H1 (cell line): ENCODE results near the gene RPAP3. TPM values are rescaled to one million over a fixed set of nuclear protein-coding genes. Genes with fewer than 3 reads are reported as not detected.

Experiments
- CTCF ChIA-PET: fragments of 300-600 bp; sonication (Branson Sonifier 250); formaldehyde crosslinking; loops from one replicate; lab custom pipeline; 2021; ENCODE audit not compliant: partially characterized antibody; lab: Charles Lee
- POLR2A ChIA-PET: fragments of 300-600 bp; sonication (Branson Sonifier 250); formaldehyde crosslinking; loops from one replicate; lab custom pipeline; 2021; ENCODE audit warnings: inconsistent platforms; ENCODE audit not compliant: partially characterized antibody; lab: Charles Lee
- DNase-seq, 2 experiments: peaks; one replicate each; pipeline versions ENCODE4 v3.0.0 to v3.0.0-alpha.2; 2010 to 2022; ENCODE audit warnings: low spot score in 2 of 2, low read depth in 1 of 2, mixed read lengths in 1 of 2
- FAIRE-seq: peaks from 2 replicates; lab custom pipeline; 2011; peaks lifted over from hg19 to GRCh38; lab: Jason Lieb, UNC
- H2AFZ ChIP-seq: 2 replicates; pipeline ENCODE4 v1.8.1; 2012; ENCODE audit warnings: low read length, inconsistent platforms
- H2AK5ac ChIP-seq: 2 replicates; pipeline ENCODE4 v1.6.1; 2013; ENCODE audit warnings: low read depth, low read length
- H2BK120ac ChIP-seq: replicated peaks from 2 replicates; pipeline ENCODE3; 2013; ENCODE audit warnings: low read depth, low read length, inconsistent platforms
- H2BK12ac ChIP-seq: 2 replicates; pipeline ENCODE4 v1.6.1; 2013; ENCODE audit warnings: low read depth, low read length
- H2BK15ac ChIP-seq: 2 replicates; pipeline ENCODE4 v1.6.1; 2013; ENCODE audit warnings: low read length
- H2BK20ac ChIP-seq: 2 replicates; pipeline ENCODE4 v1.6.1; 2013; ENCODE audit warnings: low read length
- H2BK5ac ChIP-seq: 2 replicates; pipeline ENCODE4 v1.6.1; 2013; ENCODE audit warnings: low read depth, low read length
- H3K14ac ChIP-seq: 2 replicates; pipeline ENCODE4 v1.6.1; 2013; ENCODE audit warnings: inconsistent platforms; ENCODE audit not compliant: insufficient read length
- H3K18ac ChIP-seq: 2 replicates; pipeline ENCODE4 v1.6.1; 2013; ENCODE audit warnings: low read length; ENCODE audit errors: extremely low read depth
- H3K23ac ChIP-seq: 2 replicates; pipeline ENCODE4 v1.6.1; 2013; ENCODE audit warnings: inconsistent platforms; ENCODE audit not compliant: insufficient read length
- H3K23me2 ChIP-seq: 2 replicates; pipeline ENCODE4 v1.6.1; 2013; ENCODE audit warnings: low read depth, low read length
- H3K27ac ChIP-seq: 2 replicates; pipeline ENCODE4 v1.6.1; 2011; ENCODE audit warnings: low read depth, low read length, inconsistent platforms
- H3K27me3 ChIP-seq, 4 experiments: replicated peaks in 1 of 4; 1 replicate in 1 of 4; 2 replicates in 3 of 4; pipeline versions ENCODE4 v1.6.1 to v1.8.1; 2011 to 2013; ENCODE audit warnings: low read length in 3 of 4, mild to moderate bottlenecking in 3 of 4, inconsistent platforms in 2 of 4, mixed read lengths in 2 of 4, moderate library complexity in 1 of 4; ENCODE audit not compliant: control insufficient read depth in 3 of 4, insufficient read depth in 3 of 4; ENCODE audit errors: extremely low read depth in 1 of 4
- H3K36me3 ChIP-seq, 4 experiments: 2 replicates each; pipeline versions ENCODE4 v1.6.1 to v1.8.1; 2011 to 2013; ENCODE audit warnings: mild to moderate bottlenecking in 4 of 4, low read length in 3 of 4, moderate library complexity in 2 of 4, control low read depth in 1 of 4, inconsistent platforms in 1 of 4; ENCODE audit not compliant: insufficient read depth in 4 of 4, control insufficient read depth in 2 of 4
- H3K4ac ChIP-seq: replicated peaks from 2 replicates; pipeline ENCODE3; 2013; ENCODE audit warnings: low read length, low read depth, mixed read lengths, inconsistent platforms; ENCODE audit not compliant: insufficient read length
- H3K4me1 ChIP-seq, 4 experiments: replicated peaks in 1 of 4; 1 replicate in 1 of 4; 2 replicates in 3 of 4; pipeline versions ENCODE4 v1.6.1 to v1.8.1; 2011 to 2013; ENCODE audit warnings: low read length in 3 of 4, inconsistent platforms in 2 of 4, mixed read lengths in 1 of 4; ENCODE audit not compliant: insufficient read depth in 4 of 4, control insufficient read depth in 3 of 4
- H3K4me2 ChIP-seq, 2 experiments: 2 replicates each; pipeline versions ENCODE4 v1.6.1 to v1.8.1; 2011 to 2013; ENCODE audit warnings: low read depth in 2 of 2, low read length in 2 of 2, control low read depth in 1 of 2, inconsistent platforms in 1 of 2, mild to moderate bottlenecking in 1 of 2; ENCODE audit not compliant: insufficient read depth in 1 of 2
- H3K4me3 ChIP-seq, 4 experiments: fragments of 200-600, 300-600 bp in 1 of 4; sonication (generic), shearing (Covaris generic), sonication (Bioruptor Twin) in 1 of 4; 2 replicates each; pipeline versions ENCODE4 v1.5.1 to v1.8.1; 2011 to 2016; ENCODE audit warnings: low read length in 4 of 4, low read depth in 3 of 4, control low read depth in 2 of 4, inconsistent platforms in 2 of 4, mild to moderate bottlenecking in 2 of 4, mixed read lengths in 1 of 4, moderate library complexity in 1 of 4; ENCODE audit not compliant: insufficient read depth in 2 of 4; ENCODE audit errors: extremely low read depth in 1 of 4
- H3K56ac ChIP-seq: replicated peaks from 2 replicates; pipeline ENCODE3; 2013; ENCODE audit warnings: low read depth, mild to moderate bottlenecking, mixed read lengths, low read length, inconsistent platforms; ENCODE audit not compliant: insufficient read length
- H3K79me1 ChIP-seq: 2 replicates; pipeline ENCODE4 v1.6.1; 2013; ENCODE audit warnings: low read depth, low read length, control low read depth
- H3K79me2 ChIP-seq, 2 experiments: 2 replicates each; pipeline versions ENCODE4 v1.6.1 to v1.8.1; 2012 to 2013; ENCODE audit warnings: low read length in 2 of 2, mild to moderate bottlenecking in 2 of 2, inconsistent platforms in 1 of 2; ENCODE audit not compliant: insufficient read depth in 2 of 2, control insufficient read depth in 1 of 2
- H3K9ac ChIP-seq, 4 experiments: replicated peaks in 1 of 4; 1 replicate in 1 of 4; 2 replicates in 3 of 4; pipeline versions ENCODE4 v1.6.1 to v1.8.1; 2011 to 2013; ENCODE audit warnings: low read depth in 3 of 4, low read length in 3 of 4, control low read depth in 2 of 4, mild to moderate bottlenecking in 2 of 4, moderate library complexity in 2 of 4, inconsistent platforms in 1 of 4; ENCODE audit errors: extremely low read depth in 1 of 4
- H3K9me3 ChIP-seq, 2 experiments: 2 replicates each; pipeline versions ENCODE4 v1.6.1 to v1.8.1; 2012 to 2013; ENCODE audit warnings: mild to moderate bottlenecking in 2 of 2, moderate library complexity in 2 of 2, control low read depth in 1 of 2, inconsistent platforms in 1 of 2, low read depth in 1 of 2, low read length in 1 of 2, mixed read lengths in 1 of 2; ENCODE audit not compliant: insufficient read depth in 2 of 2
- H4K20me1 ChIP-seq, 2 experiments: replicated peaks in 1 of 2; 2 replicates each; pipeline versions ENCODE3 to v1.8.1; 2011 to 2013; ENCODE audit warnings: inconsistent platforms in 2 of 2, low read length in 2 of 2, mild to moderate bottlenecking in 1 of 2; ENCODE audit not compliant: insufficient read depth in 2 of 2, control insufficient read depth in 1 of 2
- H4K5ac ChIP-seq: 2 replicates; pipeline ENCODE4 v1.6.1; 2013; ENCODE audit warnings: low read length, low read depth, mixed read lengths, inconsistent platforms; ENCODE audit not compliant: insufficient read length
- H4K8ac ChIP-seq: 2 replicates; pipeline ENCODE4 v1.8.0; 2013; ENCODE audit warnings: mild to moderate bottlenecking, moderate library complexity, low read length, inconsistent platforms; ENCODE audit not compliant: insufficient read depth; ENCODE audit errors: extremely low read depth
- H4K91ac ChIP-seq: replicated peaks from 2 replicates; pipeline ENCODE3; 2013; ENCODE audit warnings: low read length, mixed read lengths, inconsistent platforms; ENCODE audit not compliant: insufficient read length
- CHD1 ChIP-seq: IDR thresholded peaks from 2 replicates; pipeline ENCODE4 v1.6.1; 2012; ENCODE audit warnings: low read depth, low read length, improper control_type of control experiment
- NRF1 ChIP-seq: IDR thresholded peaks from 2 replicates; pipeline ENCODE4 v1.6.1; 2011; ENCODE audit warnings: mild to moderate bottlenecking, low read depth, low read length, improper control_type of control experiment
- POLR2A ChIP-seq, 2 experiments: IDR thresholded peaks; 1 replicate in 1 of 2; 2 replicates in 1 of 2; pipeline ENCODE4 v1.6.1; 2011; ENCODE audit warnings: low read depth in 2 of 2, low read length in 2 of 2, mild to moderate bottlenecking in 2 of 2; ENCODE audit errors: control extremely low read depth in 1 of 2
- SIN3A ChIP-seq, 2 experiments: IDR thresholded peaks in 1 of 2; conservative IDR thresholded peaks in 1 of 2; 2 replicates each; pipeline ENCODE4 v1.6.1; 2011 to 2012; ENCODE audit warnings: low read length in 2 of 2, improper control_type of control experiment in 1 of 2, low read depth in 1 of 2, mild to moderate bottlenecking in 1 of 2
- YY1 ChIP-seq: IDR thresholded peaks from 2 replicates; pipeline ENCODE4 v1.6.1; 2011; ENCODE audit warnings: low read depth, mild to moderate bottlenecking, low read length
- WGBS, 2 experiments: shearing (Covaris generic) in 1 of 2; methylation state at CpG; one replicate each; pipeline versions ENCODE4 v1.1.6 to v1.1.7; 2013 to 2015; ENCODE audit warnings: low lambda C conversion rate in 2 of 2, mixed read lengths in 2 of 2, inconsistent platforms in 1 of 2, low coverage in 1 of 2, missing lambda C conversion rate in 1 of 2; ENCODE audit not compliant: insufficient replicate concordance in 2 of 2, insufficient coverage in 1 of 2, insufficient read length in 1 of 2; ENCODE audit errors: extremely low coverage in 1 of 2, missing lambda C conversion rate in 1 of 2; 5-methylcytosine and 5-hydroxymethylcytosine counted together
- polyA plus RNA-seq, 7 experiments: library from polyadenylated mRNA; depleted of rRNA in 3 of 7; stranded (reverse) in 5 of 7; unstranded in 2 of 7; fragments of >200 nt in 5 of 7; fragments of 200-250 nt in 2 of 7; gene quantifications; 1 replicate in 5 of 7; 2 replicates in 1 of 7; 4 replicates in 1 of 7; pipeline versions ENCODE4 v1.2.1 to v1.2.3, GENCODE V29; 2011 to 2013; ENCODE audit warnings: missing spikeins in 2 of 7, mixed read lengths in 2 of 7
- total RNA-seq: library from RNA; stranded (reverse); fragmentation: NEBNext Ultra II Directional; extraction: Animal tissue kit (Norgen Biotek cat#: 25700); gene quantifications from 2 replicates; pipeline ENCODE4 v1.2.1, GENCODE V29; 2021

The RPAP3 gene
- total and polyA plus RNA-seq, 2 of the 8 experiments (the other 6 are each of a cell fraction or from before 2014, with no cell fraction given): 6.4 to 60.5 TPM

DNA sequence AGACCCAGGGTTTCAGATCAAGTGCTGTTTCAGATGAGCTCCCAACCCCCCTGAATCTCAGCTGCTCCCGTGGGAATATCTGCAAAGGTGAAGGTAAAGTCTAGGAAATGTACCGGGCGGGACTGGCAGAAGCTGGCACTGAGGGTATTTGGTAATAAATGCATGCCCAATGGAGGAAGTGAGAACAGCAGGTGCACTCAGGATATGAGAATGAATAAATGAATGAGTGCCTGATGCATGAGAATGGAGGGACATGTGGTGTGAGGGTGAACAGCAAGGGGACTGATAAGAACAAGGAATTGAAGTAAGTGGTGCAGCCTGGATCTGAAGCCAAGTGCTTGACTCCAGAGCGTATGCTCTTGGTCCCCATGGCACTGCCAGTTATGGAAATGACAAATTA is 41.3 kb upstream of the RPAP3 start:
- Histone ChIP-seq H4K20me1 (no peaks in the 10 kb centered on the region), H3K23ac (no peak overlapping the region), H3K9ac (no peak overlapping the region), H3K27me3 (no peaks in the 10 kb centered on the region), H3K36me3 (no peaks in the 10 kb centered on the region), H3K14ac (no peak overlapping the region), H2BK20ac (no peak overlapping the region), H2BK120ac (no peak overlapping the region), H3K56ac (no peak overlapping the region), H2AK5ac (no peak overlapping the region), H3K4ac (no peak overlapping the region), H3K4me2 (no peak overlapping the region), H4K8ac (no peak overlapping the region), H4K5ac (no peak overlapping the region), H2BK12ac (no peak overlapping the region), H3K23me2 (no peaks in the 10 kb centered on the region; the same call in 1 of the 2 replicates), H3K4me3 (no peak overlapping the region), H3K4me1 (peaks cover 0 to 7% (median 2%) of the 10 kb centered on the region in 4 experiments; a peak in 3 of 7 replicates), H3K27ac (no peak overlapping the region), H2AFZ (no peak overlapping the region), H3K79me2 (no peaks in the 10 kb centered on the region), H3K79me1 (no peaks in the 10 kb centered on the region), H3K9me3 (no peaks in the 10 kb centered on the region), H3K18ac (no peak overlapping the region), H2BK5ac (no peak overlapping the region), H2BK15ac (no peak overlapping the region), H4K91ac (no peak overlapping the region)
- TF ChIP-seq NRF1: no peak
- no peak for TF ChIP-seq YY1
- TF ChIP-seq POLR2A (IDR thresholded peaks at IDR 0.05; ENCODE audit: control extremely low read depth in 1 of 2, low read depth in 2 of 2, low read length in 2 of 2): no peak
- TF ChIP-seq CHD1: no peak
- TF ChIP-seq SIN3A (conservative IDR thresholded peaks at IDR 0.05 in 1 of 2, IDR thresholded peaks at IDR 0.05 in 1 of 2; ENCODE audit: low read depth in 1 of 2, low read length in 2 of 2): no peak
- CTCF ChIA-PET: interaction anchor here (1.0 to 64.6 kb wide), 8 partner anchors 4 to 91 kb away, joined by 3 to 2442 read pairs (median 8); partner anchors contain the start of genes ENDOU, RAPGEF3 and SLC48A1
- no peak for DNase-seq
- WGBS, 2 experiments: 90% methylated on average over 4 of the region's 4 CpGs; no CpG with 5 or more reads in 1 of the 2 experiments
- POLR2A ChIA-PET: interaction anchor here (1.5 to 7.4 kb wide), 4 partner anchors 10 to 34 kb away, joined by 3 to 62 read pairs (median 7); partner anchors contain the start of gene RAPGEF3
- no peak for FAIRE-seq
